HG03060 (cell line): ENCODE measurements around the gene CCR2.
"Not testable (repeated sequence)": the region's sequence is repeated elsewhere in the genome, so short reads cannot be mapped to it uniquely, and the experiment has no call there.

Source experiments
- ATAC-seq: cut with Tn5 transposase; IDR thresholded peaks from one replicate; pipeline ENCODE4 v1.9.1; 2021; ENCODE audit warnings: low read depth, moderate number of reproducible peaks; ENCODE audit not compliant: unreplicated experiment

Gene CCR2

GRCh38 chr3:46353647-46354410 lies at the start of gene CCR2:
Gene CCR2 (plus strand): TSS chr3:46354111. CDS start chr3:46357528, 3,417 bp downstream.
- no peak for ATAC-seq

GRCh38 chr3:46304739-46305138 lies 49.2 kb upstream of the CCR2 start:
- ATAC-seq: no peak

GRCh38 chr3:46312991-46313390 lies 40.9 kb upstream of the CCR2 start:
- ATAC-seq: no peak

- ATAC-seq: no peak
These were observed 39.4 kb upstream of the CCR2 start for GRCh38 chr3:46314517-46314916.

- ATAC-seq: no peak
These were observed 37.7 kb upstream of the CCR2 start for GRCh38 chr3:46316206-46316605.

- no peak for ATAC-seq
These were observed 35.5 kb upstream of the CCR2 start for GRCh38 chr3:46318207-46318927.

- no peak for ATAC-seq
These were observed 32.3 kb upstream of the CCR2 start for GRCh38 chr3:46321461-46322104.

- no peak for ATAC-seq
These were observed 29.9 kb upstream of the CCR2 start for GRCh38 chr3:46324036-46324435.

- ATAC-seq: no peak
These were observed 28.1 kb upstream of the CCR2 start for GRCh38 chr3:46325645-46326300.

- not testable (repeated sequence) for ATAC-seq
These were observed 23.2 kb upstream of the CCR2 start for GRCh38 chr3:46330676-46331075.

GRCh38 chr3:46334741-46335478 lies 19.0 kb upstream of the CCR2 start:
- no peak for ATAC-seq

- ATAC-seq: no peak
These were observed 18.4 kb upstream of the CCR2 start for GRCh38 chr3:46335541-46335940.

GRCh38 chr3:46337911-46338310 lies 16.0 kb upstream of the CCR2 start:
- ATAC-seq: no peak

GRCh38 chr3:46338840-46339239 lies 15.1 kb upstream of the CCR2 start:
- no peak for ATAC-seq

GRCh38 chr3:46344476-46344875 lies 9.4 kb upstream of the CCR2 start:
- no peak for ATAC-seq

GRCh38 chr3:46348823-46349482 lies 5.0 kb upstream of the CCR2 start:
- no peak for ATAC-seq

- no peak for ATAC-seq
These were observed 4.2 kb upstream of the CCR2 start for GRCh38 chr3:46349484-46350261.

GRCh38 chr3:46350262-46350565 lies 3.7 kb upstream of the CCR2 start:
- ATAC-seq: no peak

GRCh38 chr3:46351646-46352045 lies 2.3 kb upstream of the CCR2 start:
- ATAC-seq: no peak
